IgD-negative memory B cell (primary cell): ENCODE measurements around the gene XXYLT1. TPM values are rescaled to one million over a fixed set of nuclear protein-coding genes. Genes with fewer than 3 reads are reported as not detected.
"Not testable (repeated sequence)": the region's sequence is repeated elsewhere in the genome, so short reads cannot be mapped to it uniquely, and the experiment has no call there.

Experiments
- H3K27ac Mint-ChIP-seq, 3 donors: one replicate each; pipeline ENCODE4 v1.8.0; 2020 to 2022; ENCODE audit warnings: mild to moderate bottlenecking in 3 of 3, mixed read lengths in 3 of 3, moderate library complexity in 1 of 3
- H3K27me3 Mint-ChIP-seq: one replicate; pipeline ENCODE4 v1.8.0; 2021; ENCODE audit warnings: mixed read lengths
- H3K36me3 Mint-ChIP-seq: one replicate; pipeline ENCODE4 v1.8.0; 2020; ENCODE audit warnings: mild to moderate bottlenecking, mixed read lengths
- H3K4me1 Mint-ChIP-seq, 3 donors: one replicate each; pipeline ENCODE4 v1.8.0; 2020 to 2022; ENCODE audit warnings: mixed read lengths in 3 of 3, mild to moderate bottlenecking in 1 of 3
- H3K4me3 Mint-ChIP-seq, 4 donors: one replicate each; pipeline ENCODE4 v1.8.0; 2020 to 2022; ENCODE audit warnings: mild to moderate bottlenecking in 4 of 4, mixed read lengths in 4 of 4, moderate library complexity in 3 of 4
- H3K9me3 Mint-ChIP-seq, 3 donors: one replicate each; pipeline ENCODE4 v1.8.0; 2020 to 2021; ENCODE audit warnings: mixed read lengths in 3 of 3, mild to moderate bottlenecking in 1 of 3
- polyA plus RNA-seq: library from polyadenylated mRNA; unstranded; fragments of 300-500 nt; fragmentation: Illumina TruSeq; gene quantifications from one replicate; pipeline ENCODE4 v1.2.3, GENCODE V29; 2021

XXYLT1 gene
- polyA plus RNA-seq, 1 donor from 2014 or later, result 5.2 TPM

- Mint-ChIP-seq H3K27me3 (no peaks in the 10 kb centered on the region), H3K4me1 (peaks cover 9 to 14% (median 11%) of the 10 kb centered on the region in 3 donors), H3K27ac (no peak overlapping the region), H3K9me3 (peaks cover 0 to 5% (median 0%) of the 10 kb centered on the region in 3 donors), H3K4me3 (no peak overlapping the region), H3K36me3 (no peaks in the 10 kb centered on the region)
These were observed 232.8 kb downstream of the XXYLT1 start for GRCh38 chr3:195038161-195038560.

GRCh38 chr3:195037586-195037985, 233.4 kb downstream of the XXYLT1 start:
- not testable (repeated sequence) for H3K27ac Mint-ChIP-seq, H3K27me3 Mint-ChIP-seq, H3K4me3 Mint-ChIP-seq, H3K9me3 Mint-ChIP-seq, H3K36me3 Mint-ChIP-seq
- H3K4me1 Mint-ChIP-seq, result peaks cover 10 to 13% (median 11%) of the 10 kb centered on the region in 3 donors

DNA sequence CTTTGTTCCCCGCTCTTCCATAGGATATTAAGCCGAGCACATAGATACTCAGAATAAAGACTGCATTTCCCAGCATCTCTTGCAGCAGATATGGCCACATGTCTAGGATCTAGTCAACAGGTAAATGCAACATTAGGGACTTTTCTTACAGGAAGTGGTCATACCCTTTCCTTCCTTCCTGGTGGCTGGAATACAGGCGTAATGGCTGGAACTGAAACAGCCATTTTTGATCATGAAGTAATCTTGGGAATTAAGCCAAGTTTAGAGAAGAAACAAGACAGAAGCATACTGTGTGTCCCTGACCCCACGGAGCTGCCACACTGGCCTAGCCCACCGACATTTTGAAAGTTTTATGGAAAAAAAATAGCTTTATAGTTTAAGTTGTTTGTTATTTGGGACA, 234.0 kb downstream of the XXYLT1 start:
- no peak overlapping the region for H3K4me3 Mint-ChIP-seq
- no peaks in the 10 kb centered on the region for H3K36me3 Mint-ChIP-seq
- no peak overlapping the region for H3K27ac Mint-ChIP-seq
- H3K27me3 Mint-ChIP-seq, result no peaks in the 10 kb centered on the region
- H3K4me1 Mint-ChIP-seq, result peaks cover 7 to 12% (median 11%) of the 10 kb centered on the region in 3 donors
- H3K9me3 Mint-ChIP-seq, result peaks cover 0 to 5% (median 0%) of the 10 kb centered on the region in 3 donors

GRCh38 chr3:195036574-195036973, 234.4 kb downstream of the XXYLT1 start:
- Mint-ChIP-seq H3K9me3 (peaks cover 0 to 5% (median 0%) of the 10 kb centered on the region in 3 donors), H3K27ac (peak overlapping the region in 1 of 3 donors; percentile 39), H3K4me1 (peaks cover 7 to 12% (median 11%) of the 10 kb centered on the region in 3 donors), H3K27me3 (no peaks in the 10 kb centered on the region), H3K4me3 (no peak overlapping the region), H3K36me3 (no peaks in the 10 kb centered on the region)

DNA sequence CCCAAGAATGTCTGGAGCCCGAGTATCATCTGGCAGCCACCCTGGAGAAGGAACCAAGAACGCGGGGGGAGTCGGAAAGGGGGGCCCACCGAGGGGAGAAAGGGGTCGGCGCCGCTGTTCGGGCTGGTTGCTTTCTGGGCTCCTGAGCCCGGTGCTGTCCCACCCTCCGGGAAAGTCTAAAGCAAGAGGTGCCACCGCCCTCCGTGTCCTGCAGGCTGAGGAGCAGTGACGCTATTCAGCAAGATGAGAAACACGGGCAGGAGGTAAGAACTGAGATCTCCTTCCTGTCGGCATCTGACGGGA, 234.8 kb downstream of the XXYLT1 start:
- H3K27ac Mint-ChIP-seq, result peak overlapping the region in 1 of 3 donors; percentile 39
- H3K4me1 Mint-ChIP-seq, result peaks cover 7 to 12% (median 11%) of the 10 kb centered on the region in 3 donors
- no peak overlapping the region for H3K4me3 Mint-ChIP-seq
- H3K36me3 Mint-ChIP-seq, result no peaks in the 10 kb centered on the region
- H3K27me3 Mint-ChIP-seq, result no peaks in the 10 kb centered on the region
- H3K9me3 Mint-ChIP-seq, result peaks cover 0 to 5% (median 0%) of the 10 kb centered on the region in 3 donors

GRCh38 chr3:195035345-195036202, 235.4 kb downstream of the XXYLT1 start:
- Mint-ChIP-seq H3K27me3 (no peaks in the 10 kb centered on the region), H3K27ac (no peak overlapping the region), H3K4me3 (peak overlapping the region in 1 of 4 donors; percentile 5), H3K36me3 (no peaks in the 10 kb centered on the region), H3K9me3 (peaks cover 0 to 5% (median 0%) of the 10 kb centered on the region in 3 donors), H3K4me1 (peaks cover 7 to 12% (median 11%) of the 10 kb centered on the region in 3 donors)

- Mint-ChIP-seq H3K4me3 (no peak overlapping the region), H3K36me3 (no peaks in the 10 kb centered on the region), H3K27me3 (no peaks in the 10 kb centered on the region), H3K27ac (peak overlapping the region in 1 of 3 donors; percentile 67), H3K4me1 (peaks cover 7 to 11% (median 8%) of the 10 kb centered on the region in 3 donors), H3K9me3 (peaks cover 0 to 5% (median 0%) of the 10 kb centered on the region in 3 donors)
These were observed 236.4 kb downstream of the XXYLT1 start for GRCh38 chr3:195034541-195034940.

GRCh38 chr3:195034101-195034500, 236.9 kb downstream of the XXYLT1 start:
- Mint-ChIP-seq H3K36me3 (no peaks in the 10 kb centered on the region), H3K27me3 (no peaks in the 10 kb centered on the region), H3K4me1 (peaks cover 4 to 8% (median 7%) of the 10 kb centered on the region in 3 donors), H3K27ac (peak overlapping the region in 1 of 3 donors; percentile 67), H3K9me3 (peaks cover 0 to 5% (median 0%) of the 10 kb centered on the region in 3 donors), H3K4me3 (no peak overlapping the region)

GRCh38 chr3:195033531-195034091, 237.3 kb downstream of the XXYLT1 start:
- H3K36me3 Mint-ChIP-seq, result no peaks in the 10 kb centered on the region
- H3K4me1 Mint-ChIP-seq, result peaks cover 4 to 8% (median 7%) of the 10 kb centered on the region in 3 donors
- H3K4me3 Mint-ChIP-seq, result peak overlapping the region in 1 of 4 donors; percentile 9

GRCh38 chr3:195032955-195033354, 238.0 kb downstream of the XXYLT1 start:
- no peaks in the 10 kb centered on the region for H3K36me3 Mint-ChIP-seq
- no peaks in the 10 kb centered on the region for H3K27me3 Mint-ChIP-seq
- H3K9me3 Mint-ChIP-seq, result peaks cover 0 to 4% (median 0%) of the 10 kb centered on the region in 3 donors
- peak overlapping the region in 1 of 4 donors; percentile 49 for H3K4me3 Mint-ChIP-seq
- peaks cover 4 to 8% (median 7%) of the 10 kb centered on the region in 3 donors for H3K4me1 Mint-ChIP-seq
- no peak overlapping the region for H3K27ac Mint-ChIP-seq

More at GRCh38 chr3:195033531-195034091, 237.3 kb downstream of the XXYLT1 start:
- H3K9me3 Mint-ChIP-seq, result peaks cover 0 to 5% (median 0%) of the 10 kb centered on the region in 3 donors
- H3K27ac Mint-ChIP-seq, result no peak overlapping the region
- H3K27me3 Mint-ChIP-seq, result no peaks in the 10 kb centered on the region

GRCh38 chr3:195032106-195032759, 238.7 kb downstream of the XXYLT1 start:
- Mint-ChIP-seq H3K4me3 (no peak overlapping the region), H3K27me3 (no peaks in the 10 kb centered on the region), H3K27ac (no peak overlapping the region), H3K9me3 (no peaks in the 10 kb centered on the region), H3K36me3 (no peaks in the 10 kb centered on the region), H3K4me1 (peaks cover 4 to 8% (median 7%) of the 10 kb centered on the region in 3 donors)

- H3K4me1 Mint-ChIP-seq, result peaks cover 4 to 8% (median 7%) of the 10 kb centered on the region in 3 donors
- no peak overlapping the region for H3K4me3 Mint-ChIP-seq
- no peaks in the 10 kb centered on the region for H3K27me3 Mint-ChIP-seq
- no peak overlapping the region for H3K27ac Mint-ChIP-seq
- H3K36me3 Mint-ChIP-seq, result no peaks in the 10 kb centered on the region
- H3K9me3 Mint-ChIP-seq, result no peaks in the 10 kb centered on the region
These were observed 239.4 kb downstream of the XXYLT1 start for GRCh38 chr3:195031574-195032003.

DNA sequence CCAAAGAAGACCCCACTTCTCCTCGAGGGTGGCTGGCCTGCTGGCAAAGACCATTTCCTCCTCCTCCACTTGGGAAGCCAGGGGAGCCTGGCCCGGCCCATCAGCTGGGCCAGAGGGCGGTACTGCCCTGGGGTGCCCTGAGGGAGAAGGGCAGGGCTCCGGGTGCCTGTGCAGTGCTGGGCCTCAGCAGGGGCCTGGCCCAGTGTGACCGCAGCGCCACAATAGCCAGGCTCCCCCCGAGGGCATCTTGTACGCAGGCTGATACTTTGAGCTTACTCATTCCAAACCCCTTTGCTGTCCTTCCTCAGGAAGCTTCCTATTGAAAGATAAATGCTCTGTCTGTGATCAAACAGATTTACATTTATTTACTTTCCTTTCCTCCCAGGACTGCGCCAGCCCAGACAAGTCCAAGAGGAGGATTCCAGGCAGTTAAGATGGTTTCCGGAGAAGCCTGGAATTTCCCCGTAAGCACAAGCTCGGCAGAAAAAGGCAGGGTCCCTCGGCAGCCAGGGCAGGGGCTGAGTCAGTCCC, 240.1 kb downstream of the XXYLT1 start:
- Mint-ChIP-seq H3K9me3 (no peaks in the 10 kb centered on the region), H3K27ac (no peak overlapping the region), H3K36me3 (no peaks in the 10 kb centered on the region), H3K4me1 (peaks cover 4 to 8% (median 7%) of the 10 kb centered on the region in 3 donors), H3K27me3 (no peaks in the 10 kb centered on the region), H3K4me3 (no peak overlapping the region)

GRCh38 chr3:195028877-195029606, 241.9 kb downstream of the XXYLT1 start:
- H3K9me3 Mint-ChIP-seq, result peaks cover 0 to under 1% (median 0%) of the 10 kb centered on the region in 3 donors
- no peaks in the 10 kb centered on the region for H3K36me3 Mint-ChIP-seq
- H3K4me3 Mint-ChIP-seq, result no peak overlapping the region
- no peaks in the 10 kb centered on the region for H3K27me3 Mint-ChIP-seq
- H3K4me1 Mint-ChIP-seq, result peaks cover 7 to 11% (median 8%) of the 10 kb centered on the region in 3 donors
- no peak overlapping the region for H3K27ac Mint-ChIP-seq
